SKM-1 (cell line): ENCODE data around the gene CA10.

Experiments
- DNase-seq: peaks from one replicate; lab custom pipeline; 2025; ENCODE audit not compliant: unreplicated experiment; lab: John Stamatoyannopoulos, UW

CA10 gene

DNA sequence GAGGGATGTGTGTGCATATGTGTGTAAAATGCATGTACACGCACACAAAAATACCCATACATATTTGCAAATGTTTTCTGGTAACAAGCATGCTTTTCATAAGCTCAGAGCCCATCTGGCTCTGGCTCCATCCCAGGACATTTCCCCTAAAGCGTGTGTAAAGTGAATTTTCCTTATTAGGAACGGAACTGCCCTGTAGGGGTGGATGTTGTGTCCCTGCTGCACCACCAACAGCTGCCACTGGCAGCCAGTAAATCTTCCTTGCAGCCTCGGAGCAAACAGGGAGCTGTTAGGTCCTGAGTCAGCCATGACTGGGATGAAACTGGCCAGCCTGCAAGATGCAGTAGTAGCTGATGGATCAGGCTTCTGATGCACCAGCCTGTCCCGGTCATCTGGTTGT, 504.6 kb downstream of the CA10 start:
- no peak for DNase-seq

DNA sequence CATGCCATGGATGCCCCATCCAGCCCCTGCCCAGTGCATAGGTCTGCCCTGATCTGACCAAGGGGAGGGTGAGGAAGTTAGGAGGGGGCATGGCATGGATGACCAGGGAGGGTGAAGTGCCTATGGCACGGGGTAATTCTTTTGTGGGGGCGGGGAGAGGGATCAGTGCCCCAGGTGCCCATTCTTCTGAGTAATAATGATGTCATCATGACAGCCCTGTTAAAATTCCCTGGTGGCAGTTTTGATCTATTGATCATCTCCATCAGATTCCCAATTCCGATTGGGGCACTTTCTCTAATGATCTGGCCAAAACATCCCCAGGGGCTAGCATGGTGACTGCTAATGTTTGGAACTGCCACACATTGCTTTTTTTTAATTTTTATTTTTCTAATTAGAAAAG, 506.0 kb downstream of the CA10 start:
- DNase-seq, result no peak

DNA sequence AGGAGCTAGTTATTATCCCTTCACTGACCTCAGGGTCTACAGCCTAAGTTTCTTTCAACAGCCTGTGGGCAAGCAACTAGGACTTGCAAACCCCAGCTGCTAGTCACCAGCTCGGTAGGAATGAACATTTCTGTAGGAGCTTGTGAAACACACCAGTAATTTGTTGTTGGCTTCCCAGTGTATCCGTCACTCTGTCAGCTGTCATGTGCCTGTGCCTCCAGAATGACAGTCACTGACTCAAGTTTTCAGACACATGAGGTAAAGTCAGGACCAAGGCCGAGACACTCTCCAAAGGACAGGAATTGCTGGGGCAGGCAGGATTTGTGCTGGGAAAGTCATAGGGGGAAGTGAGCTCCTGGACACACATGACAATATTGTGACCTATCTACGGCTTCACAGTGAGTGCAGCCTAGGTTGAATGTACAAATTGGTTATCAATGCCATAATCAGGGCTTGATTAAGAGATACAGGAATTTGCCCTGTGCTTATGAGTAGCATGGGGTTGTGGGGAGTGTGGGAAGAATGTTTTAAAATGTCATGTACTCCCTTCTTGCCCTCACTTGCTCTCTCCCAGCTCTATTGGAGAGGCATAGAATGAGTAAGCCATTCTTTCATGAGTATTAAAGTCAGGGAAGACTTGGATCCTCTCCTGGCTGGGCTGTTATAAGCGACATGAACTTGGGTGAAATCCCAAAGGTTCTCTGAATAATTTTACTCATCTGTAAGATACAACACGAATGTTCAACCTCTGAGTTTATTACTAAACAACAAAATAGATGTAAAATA, 506.8 kb downstream of the CA10 start:
- no peak for DNase-seq

DNA sequence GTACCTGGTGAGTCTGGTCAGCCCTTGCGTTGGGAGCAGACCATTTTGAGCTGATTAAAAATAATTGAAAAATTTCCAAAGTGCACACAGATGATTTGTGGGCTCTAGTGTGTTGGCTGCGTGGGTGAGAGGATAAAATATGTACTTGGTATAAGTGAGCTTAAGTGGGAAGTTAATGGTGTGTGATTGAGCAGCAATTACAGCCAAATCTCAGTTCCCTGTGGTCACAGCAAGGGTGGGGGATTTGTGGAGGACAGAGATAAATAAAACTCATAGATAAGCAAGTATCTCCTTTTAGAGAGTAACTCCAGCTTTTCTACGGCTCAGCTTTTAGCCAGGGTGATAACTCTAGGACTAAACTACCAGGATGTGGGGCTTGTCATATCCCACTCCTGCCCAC, 507.7 kb downstream of the CA10 start:
- no peak for DNase-seq

DNA sequence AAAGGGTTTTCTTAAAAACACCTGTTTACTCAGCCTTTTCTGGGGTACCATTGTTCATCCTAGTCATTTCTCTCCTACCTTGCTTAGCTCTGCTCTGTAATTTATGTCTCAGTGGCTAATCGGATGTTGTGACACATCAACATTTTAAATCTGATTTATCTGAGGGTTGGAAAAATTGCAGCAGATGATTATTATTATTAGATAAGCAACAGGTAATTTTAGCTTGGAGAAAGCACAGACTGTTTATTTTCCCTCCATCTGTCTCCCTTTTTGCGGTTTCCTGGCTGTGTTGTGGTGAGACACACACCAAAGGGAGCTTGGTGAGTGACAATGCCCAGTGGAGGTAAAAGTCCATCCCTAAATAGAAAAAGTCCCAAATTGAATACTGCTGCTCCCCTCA, 508.3 kb downstream of the CA10 start:
- DNase-seq, result no peak

DNA sequence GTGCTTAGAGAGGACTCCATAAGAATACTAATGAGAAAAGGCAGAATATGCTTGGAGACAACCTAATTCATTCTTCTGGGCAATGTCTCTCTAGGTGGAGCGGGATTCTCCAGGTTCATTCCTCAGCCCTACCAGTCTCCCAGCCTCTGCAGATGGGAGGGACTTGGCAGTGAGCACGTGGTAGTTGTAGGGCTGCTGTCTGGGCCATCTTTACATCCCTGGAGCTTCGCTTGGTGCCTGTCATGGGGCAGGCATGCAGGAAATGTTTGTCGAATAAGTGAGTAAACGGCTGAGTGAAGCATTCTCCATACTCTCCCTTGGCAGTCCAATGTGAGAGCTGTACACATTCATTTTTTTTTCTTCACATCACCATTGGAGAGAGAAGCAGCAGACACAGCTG, 510.7 kb downstream of the CA10 start:
- DNase-seq, result no peak

DNA sequence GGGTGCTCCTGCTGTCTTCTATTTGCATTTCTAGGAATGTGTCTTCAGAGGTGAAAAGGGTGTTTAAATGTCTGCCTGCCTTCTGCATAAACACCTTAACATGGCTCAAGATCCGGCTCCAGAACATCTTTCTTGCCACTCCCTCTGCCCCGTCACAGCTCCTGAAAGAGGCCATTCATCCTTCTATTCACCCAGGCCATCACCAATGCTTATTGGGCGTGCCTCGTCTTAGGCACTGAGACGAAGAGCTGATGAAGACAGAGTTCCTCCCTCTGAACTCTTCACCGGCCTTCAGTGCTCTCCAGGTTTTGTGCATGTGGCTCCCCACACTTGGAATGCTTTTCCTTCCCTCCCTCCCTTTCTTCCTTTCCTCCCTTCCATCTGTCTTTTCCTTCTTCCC, 511.4 kb downstream of the CA10 start:
- no peak for DNase-seq

DNA sequence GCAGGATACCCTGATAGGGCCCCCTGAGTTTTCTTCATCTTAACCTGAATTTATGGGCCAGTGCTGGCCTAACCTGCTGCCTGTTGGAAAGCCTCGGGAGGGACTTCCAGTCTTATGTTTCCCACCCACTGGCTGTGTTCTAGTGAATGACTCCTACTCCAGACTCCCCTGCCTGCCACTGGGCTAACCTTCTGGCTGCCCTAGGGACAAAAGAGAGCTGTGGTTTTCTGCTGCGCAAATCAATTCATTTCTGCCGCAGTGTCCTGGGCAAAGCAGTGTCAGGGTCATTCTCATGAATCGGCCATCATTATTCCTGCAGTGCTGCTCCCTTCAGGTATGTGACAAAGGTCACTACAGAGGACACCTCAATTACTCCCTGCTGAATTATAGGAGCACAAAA, 512.0 kb downstream of the CA10 start:
- no peak for DNase-seq

DNA sequence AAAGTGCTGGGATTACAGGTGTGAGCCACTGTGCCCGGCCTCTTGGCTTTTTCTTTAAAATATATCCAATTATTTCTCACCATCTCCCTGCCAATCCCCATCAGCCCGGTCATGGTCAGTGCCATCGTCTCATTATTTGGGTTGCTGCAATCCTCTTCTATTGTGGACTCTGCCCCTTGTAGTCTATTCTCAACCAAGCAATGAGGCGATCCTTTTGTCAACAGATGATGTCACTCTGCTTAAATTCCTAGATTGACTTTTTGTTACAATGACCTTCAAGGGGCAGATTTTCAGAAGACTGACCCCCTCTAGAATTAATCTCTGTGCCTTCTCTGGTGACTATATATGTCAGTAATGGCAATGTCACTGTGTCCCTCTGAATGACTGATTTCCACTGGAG, 513.5 kb downstream of the CA10 start:
- no peak for DNase-seq

DNA sequence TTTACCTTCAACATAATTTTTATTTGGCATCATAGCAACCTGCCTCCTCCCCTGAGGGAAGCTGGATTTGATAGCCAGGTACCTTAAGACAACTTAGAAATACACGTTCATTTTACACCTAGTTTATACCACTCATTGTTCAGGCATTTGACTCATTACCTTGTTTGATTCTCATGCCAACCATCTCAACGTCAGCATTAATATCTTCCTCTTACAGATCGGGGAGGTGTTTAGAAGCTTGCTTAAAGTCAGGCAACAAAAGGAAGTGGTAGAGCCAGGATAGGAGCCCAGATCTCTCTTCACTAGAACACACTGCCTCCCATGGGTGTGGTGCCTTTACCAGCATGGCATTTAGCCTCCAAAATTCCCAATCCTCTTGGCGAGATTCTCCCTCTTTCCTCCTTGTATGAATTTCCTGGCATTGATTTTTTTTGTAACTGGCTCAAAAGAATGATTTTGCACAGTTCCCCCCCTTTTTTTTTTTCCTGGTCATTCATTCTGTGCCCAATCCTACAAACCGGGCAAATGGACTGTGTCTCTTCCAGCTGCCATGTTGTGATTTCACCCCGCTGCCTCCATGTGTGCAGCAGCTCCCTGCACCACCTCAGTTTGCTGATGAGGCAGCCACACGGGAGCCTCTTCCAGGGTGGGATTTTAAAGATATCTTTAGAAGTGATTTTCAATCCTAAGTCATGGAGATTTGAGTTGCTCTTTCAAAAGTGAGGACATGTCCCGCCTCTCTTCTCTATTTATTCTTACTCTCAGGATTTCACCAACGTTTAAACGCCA, 514.6 kb downstream of the CA10 start:
- DNase-seq, result no peak

DNA sequence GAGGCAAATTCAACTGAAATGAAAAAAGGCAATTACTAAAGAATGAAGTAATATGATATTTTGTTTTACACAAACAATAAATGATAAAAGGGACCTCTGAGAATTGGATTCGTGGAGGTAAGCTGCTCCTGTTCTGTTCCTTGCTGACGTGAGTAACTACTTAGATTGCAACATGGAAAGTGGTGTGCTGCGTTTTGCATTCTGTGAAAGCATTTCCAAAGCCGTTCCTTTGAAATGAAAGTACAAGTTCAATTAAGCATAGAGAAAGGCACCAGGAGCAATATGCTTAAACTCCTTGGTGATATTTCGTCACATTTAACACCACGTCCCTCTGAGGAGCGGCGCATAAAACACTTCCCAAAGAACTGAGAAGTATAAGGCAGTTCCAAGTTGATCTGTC, 516.5 kb downstream of the CA10 start:
- no peak for DNase-seq

DNA sequence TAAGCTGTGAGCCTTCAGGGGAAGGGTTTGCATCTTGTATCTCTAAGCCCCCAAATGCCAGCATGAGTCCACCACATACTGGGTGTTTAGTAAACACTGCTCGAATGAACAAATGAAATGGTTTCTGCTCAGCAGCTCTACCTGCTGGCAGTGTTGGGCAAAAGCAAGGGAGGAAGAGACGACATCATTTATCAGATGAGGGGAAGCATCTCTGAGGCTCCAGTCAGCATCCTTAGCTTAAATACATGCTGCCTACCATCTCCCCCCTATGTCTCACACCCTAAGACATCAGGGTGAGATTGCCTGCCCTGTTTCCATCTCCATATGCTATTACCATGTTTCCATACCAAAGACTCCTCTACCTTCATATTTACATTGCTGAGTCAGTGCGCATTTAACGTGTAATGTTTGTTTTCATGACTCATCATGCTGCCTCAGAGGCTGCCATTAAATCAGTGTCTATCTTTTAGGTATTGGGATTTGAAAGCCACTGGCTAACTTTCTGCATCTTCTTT, 518.3 kb downstream of the CA10 start:
- no peak for DNase-seq

DNA sequence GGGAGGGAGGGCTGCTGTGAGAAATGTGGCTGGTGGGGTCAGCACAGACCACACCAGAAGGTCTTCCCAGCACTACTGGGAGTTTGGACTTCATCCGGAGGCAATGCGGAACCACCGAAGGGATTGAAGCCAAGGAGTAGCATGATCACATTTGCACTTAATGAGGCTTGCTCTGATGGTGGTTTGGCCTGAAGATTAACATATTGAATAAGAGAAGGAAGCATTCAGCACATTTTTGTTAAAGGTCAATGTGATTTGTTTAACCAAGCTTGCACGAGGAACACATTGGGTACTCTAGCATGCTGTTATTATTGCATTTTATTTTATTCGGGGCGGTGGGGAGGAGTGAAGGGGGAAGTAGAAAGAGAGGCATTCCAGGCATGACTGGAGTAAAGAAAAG, 519.5 kb downstream of the CA10 start:
- no peak for DNase-seq

DNA sequence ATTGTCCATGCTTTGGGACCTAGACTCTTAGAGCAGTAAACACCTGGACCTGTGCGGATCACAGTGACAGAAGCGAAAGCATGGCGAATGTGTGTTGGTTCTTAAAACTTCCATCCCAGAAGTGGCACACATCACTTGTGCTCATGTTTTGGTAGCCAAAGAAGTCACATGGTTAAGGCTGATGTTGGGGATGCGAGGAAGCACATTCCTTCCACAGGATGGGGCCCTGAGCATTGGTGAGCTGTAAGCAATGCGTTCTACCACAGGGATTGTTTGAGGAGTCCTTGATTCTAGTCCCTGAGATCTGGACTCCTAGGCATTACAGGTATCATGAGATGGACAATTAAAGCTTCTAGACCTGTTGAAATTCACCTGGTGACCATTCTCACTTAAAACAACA, 522.2 kb downstream of the CA10 start:
- no peak for DNase-seq

DNA sequence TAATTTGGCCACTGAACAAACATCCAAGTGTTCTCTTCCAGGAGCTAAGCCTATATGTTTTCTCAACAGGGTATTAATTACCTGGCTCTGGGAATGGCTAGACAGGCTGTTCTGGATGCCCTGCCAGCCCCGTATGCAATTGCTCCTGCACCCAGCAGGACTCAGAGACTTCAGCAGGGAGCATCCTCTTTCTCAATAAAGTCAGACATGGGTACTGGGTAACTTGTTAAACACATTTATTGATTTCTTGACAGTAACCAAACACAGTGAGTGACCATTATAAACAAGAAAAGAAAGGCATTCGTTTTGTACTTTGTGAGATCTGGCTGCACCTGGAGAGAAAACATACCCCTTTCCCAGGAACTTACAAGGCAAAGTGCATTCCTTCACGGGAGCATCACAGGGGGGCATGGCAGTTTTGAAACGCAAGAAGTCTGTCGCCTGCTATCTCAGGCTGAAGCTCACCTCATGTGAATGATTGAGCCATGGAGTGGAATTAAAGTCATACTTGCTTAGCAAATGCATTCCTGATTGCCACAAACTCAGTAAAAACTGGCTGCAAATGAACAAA, 528.3 kb downstream of the CA10 start:
- no peak for DNase-seq

DNA sequence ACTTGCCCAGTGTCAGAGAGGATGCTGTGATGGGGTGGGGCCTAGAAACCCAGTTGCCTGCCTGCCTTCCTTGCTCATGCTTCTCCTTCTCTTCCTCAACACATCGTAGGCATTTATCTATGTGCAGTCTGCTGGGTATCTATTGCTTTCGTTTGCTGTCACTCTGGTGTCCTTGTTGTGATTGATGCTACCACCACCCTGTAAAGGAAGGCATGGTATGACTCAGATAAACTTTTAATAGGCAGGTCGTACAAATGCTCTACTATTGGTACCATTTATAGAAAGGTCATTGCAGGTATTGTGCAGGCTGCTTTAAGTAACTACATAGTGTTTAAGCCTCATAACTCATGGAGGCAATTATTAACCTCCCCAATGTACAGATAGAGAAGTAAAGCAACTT, 529.3 kb downstream of the CA10 start:
- no peak for DNase-seq

DNA sequence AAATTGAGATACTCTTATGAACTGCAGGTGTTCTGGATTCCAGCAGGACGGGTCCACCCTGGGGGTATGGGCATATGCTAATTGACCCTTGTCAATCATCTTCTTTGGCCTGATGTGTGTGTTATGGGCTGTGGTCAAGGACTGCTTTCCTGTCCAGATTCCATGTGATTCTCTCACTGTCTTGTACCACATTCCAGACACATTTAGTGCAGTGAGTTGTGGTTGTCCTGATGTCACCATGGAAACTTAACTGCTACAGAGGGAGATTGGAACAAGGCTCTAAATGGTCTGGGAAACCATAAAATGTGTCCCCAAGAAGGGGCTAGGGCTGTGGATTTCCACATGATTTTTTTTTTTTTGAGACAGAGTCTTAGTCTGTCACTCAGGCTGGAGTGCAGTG, 530.7 kb downstream of the CA10 start:
- no peak for DNase-seq

DNA sequence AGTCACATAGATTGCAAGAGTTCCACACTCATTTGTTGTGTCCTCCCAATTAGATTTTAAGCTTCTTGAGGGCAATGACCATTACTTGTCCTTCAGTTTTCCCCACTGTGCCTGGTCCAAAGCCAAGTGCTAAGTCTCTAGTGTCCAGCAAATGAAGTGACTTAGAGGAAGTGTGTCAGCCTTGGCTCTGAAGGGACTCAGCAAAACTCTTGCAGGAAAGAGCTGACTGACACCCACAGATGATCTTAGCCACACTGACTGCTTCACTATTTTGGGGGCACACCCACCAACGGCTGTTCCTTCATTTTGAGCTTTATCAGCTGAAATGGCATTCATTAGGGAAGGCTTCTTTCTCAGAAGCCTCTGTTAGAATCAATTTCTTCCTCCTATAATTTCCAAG, 540.0 kb downstream of the CA10 start:
- no peak for DNase-seq

DNA sequence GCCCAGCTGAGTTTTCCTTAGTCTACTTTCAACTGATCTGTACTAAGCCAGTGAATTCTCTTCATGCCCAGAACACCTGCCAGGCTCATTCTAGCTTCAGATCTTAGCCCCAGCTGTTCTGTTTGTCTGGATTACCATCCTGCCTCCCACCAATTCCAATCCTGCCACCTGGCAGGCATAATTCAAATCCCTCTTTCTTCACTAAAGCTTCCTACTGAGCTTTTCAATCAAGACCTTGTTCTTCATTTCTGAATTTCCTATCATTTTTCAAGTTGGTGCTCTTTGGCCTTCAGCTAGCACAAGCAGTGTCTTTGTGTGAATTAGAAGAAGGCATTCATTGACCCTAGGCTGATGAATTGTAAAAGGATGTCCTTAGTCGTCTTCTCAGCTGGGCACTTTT, 540.5 kb downstream of the CA10 start:
- DNase-seq, result no peak

DNA sequence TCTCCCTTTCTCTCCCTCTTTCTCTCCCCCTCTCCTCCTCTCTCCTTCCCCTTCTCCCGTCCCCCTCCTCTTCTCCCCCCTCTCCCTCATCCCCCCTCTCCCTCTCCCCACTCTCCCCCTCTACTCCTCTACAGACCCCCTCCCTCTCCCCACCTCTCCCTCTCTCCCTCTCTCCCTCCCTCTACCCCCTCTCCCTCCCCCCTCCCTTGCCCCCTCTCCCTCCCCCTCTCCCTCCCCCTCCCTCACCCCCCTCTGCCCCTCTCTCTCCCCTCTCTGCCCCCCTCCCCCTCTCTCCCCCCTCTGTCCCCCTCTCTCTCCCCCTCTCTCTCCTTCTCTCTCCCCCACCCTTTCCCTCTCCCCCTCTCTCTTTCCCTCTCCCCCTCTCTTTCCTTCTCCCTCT, 545.3 kb downstream of the CA10 start:
- DNase-seq, result no peak

DNA sequence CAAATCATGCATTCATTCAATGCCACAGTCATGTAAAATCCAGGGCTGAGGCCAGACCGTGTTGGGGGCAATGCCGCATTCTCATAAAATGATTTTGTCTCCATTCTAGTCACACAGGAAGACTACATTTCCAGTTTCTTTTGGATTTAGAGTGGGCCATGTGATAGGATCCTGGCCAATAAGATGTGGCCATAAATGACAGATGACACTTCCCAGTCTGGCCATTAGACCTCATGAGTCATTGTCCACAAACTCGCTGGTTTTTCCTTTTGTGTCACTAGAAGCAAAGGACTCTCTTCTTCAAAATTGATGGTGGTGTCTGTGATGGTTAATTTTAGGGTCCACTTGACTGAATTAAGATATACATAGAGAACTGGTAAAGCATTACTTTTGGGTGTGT, 545.8 kb downstream of the CA10 start:
- no peak for DNase-seq

DNA sequence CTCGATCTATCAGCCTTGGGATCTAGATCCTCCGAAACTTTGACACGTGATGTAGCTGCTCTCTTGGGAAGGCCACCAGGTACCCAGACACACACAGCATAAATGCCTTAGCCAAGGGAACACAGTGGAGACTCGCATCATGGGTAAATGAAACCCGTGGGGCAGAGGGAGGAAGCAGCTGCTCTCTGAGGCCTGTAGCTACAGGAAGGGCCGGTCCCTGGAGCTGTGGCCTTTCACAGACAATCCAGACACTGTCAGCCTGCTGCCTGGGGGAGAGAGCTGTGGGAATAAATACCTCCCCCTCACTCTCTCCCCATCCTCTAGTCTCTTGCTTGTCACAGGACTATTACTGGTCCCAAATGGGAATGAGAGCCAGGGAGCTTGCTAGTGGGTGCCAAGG, 546.9 kb downstream of the CA10 start:
- DNase-seq, result no peak
